OCI-LY3 (cell line): Measurements from ENCODE around the gene RAB3GAP2.
A peak's percentile ranks its signal among the peaks of the same experiment; 100 is the strongest.

Source experiments
- H2AFZ ChIP-seq: fragments of 200-600, 300-600 bp; shearing (Covaris generic); 2 replicates; pipeline ENCODE4 v1.6.0; 2014; ENCODE audit warnings: antibody characterized with exemption, low read depth, low read length
- H3K27ac ChIP-seq: fragments of 200-600, 300-600 bp; sonication (generic); 2 replicates; pipeline ENCODE4 v1.5.1; 2014; ENCODE audit warnings: mild to moderate bottlenecking, low read length, moderate library complexity, mixed read lengths
- H3K27me3 ChIP-seq: fragments of 200-600, 300-600 bp; sonication (generic); 2 replicates; pipeline ENCODE4 v1.6.1; 2014; ENCODE audit warnings: low read depth, low read length, mixed read lengths
- H3K36me3 ChIP-seq: fragments of 200-600, 300-600 bp; sonication (generic); replicated peaks from 2 replicates; pipeline ENCODE3; 2014; ENCODE audit warnings: low read depth, low read length, mixed read lengths
- H3K4me1 ChIP-seq: fragments of 300-600, 200-600 bp; sonication (generic); 2 replicates; pipeline ENCODE4 v1.6.1; 2014; ENCODE audit warnings: low read length, mixed read lengths
- H3K4me2 ChIP-seq: fragments of 200-600, 300-600 bp; sonication (generic); 2 replicates; pipeline ENCODE4 v1.6.1; 2014; ENCODE audit warnings: low read length, mixed read lengths
- H3K4me3 ChIP-seq: fragments of 300-600, 200-600 bp; sonication (generic); 2 replicates; pipeline ENCODE4 v1.5.1; 2014; ENCODE audit warnings: antibody characterized with exemption, mild to moderate bottlenecking, low read length, moderate library complexity
- H3K79me2 ChIP-seq: fragments of 300-600, 200-600 bp; shearing (Covaris generic); 2 replicates; pipeline ENCODE4 v1.6.1; 2014; ENCODE audit warnings: mild to moderate bottlenecking, low read length, mixed read lengths
- H3K9ac ChIP-seq: fragments of 300-600, 200-600 bp; shearing (Covaris generic); 2 replicates; pipeline ENCODE4 v1.6.0; 2014; ENCODE audit warnings: mild to moderate bottlenecking, low read length, moderate library complexity
- H3K9me3 ChIP-seq: fragments of 200-600, 300-600 bp; shearing (Covaris generic); 2 replicates; pipeline ENCODE4 v1.6.1; 2014; ENCODE audit warnings: low read length, mixed read lengths; ENCODE audit not compliant: insufficient read depth
- H4K20me1 ChIP-seq: fragments of 200-600, 300-600 bp; sonication (generic); 2 replicates; pipeline ENCODE4 v1.6.1; 2016; ENCODE audit warnings: low read length, mixed read lengths; ENCODE audit not compliant: insufficient read depth
- CTCF ChIP-seq: fragments of 200-600, 300-600 bp; sonication (generic); IDR thresholded peaks from 2 replicates; pipeline ENCODE4 v1.5.1; 2014; ENCODE audit warnings: antibody characterized with exemption, low read length, low read depth
- EZH2phosphoT487 ChIP-seq: fragments of 200-600 bp; shearing (Covaris generic); IDR thresholded peaks from 2 replicates; pipeline ENCODE4 v1.6.1; 2018; ENCODE audit warnings: antibody characterized with exemption, mixed run types, low read depth

Gene RAB3GAP2

GRCh38 chr1:220198186-220199005 lies 73.9 kb downstream of the RAB3GAP2 start:
- no peak overlapping the region for H2AFZ ChIP-seq
- peaks cover 58% of the 10 kb centered on the region for H3K36me3 ChIP-seq
- H3K79me2 ChIP-seq: no peaks in the 10 kb centered on the region
- H3K27me3 ChIP-seq: no peaks in the 10 kb centered on the region
- H4K20me1 ChIP-seq: no peaks in the 10 kb centered on the region
- no peak overlapping the region for H3K27ac ChIP-seq
- H3K4me3 ChIP-seq: no peak overlapping the region
- no peak overlapping the region for H3K9ac ChIP-seq
- H3K4me1 ChIP-seq: no peaks in the 10 kb centered on the region
- TF ChIP-seq EZH2phosphoT487: no peak
- TF ChIP-seq CTCF: no peak
- no peaks in the 10 kb centered on the region for H3K9me3 ChIP-seq
- no peak overlapping the region for H3K4me2 ChIP-seq

- Histone ChIP-seq H2AFZ (no peak overlapping the region), H4K20me1 (no peaks in the 10 kb centered on the region), H3K9ac (no peak overlapping the region), H3K79me2 (no peaks in the 10 kb centered on the region), H3K9me3 (no peaks in the 10 kb centered on the region), H3K4me2 (no peak overlapping the region), H3K4me1 (no peaks in the 10 kb centered on the region), H3K4me3 (no peak overlapping the region), H3K36me3 (peaks cover 65% of the 10 kb centered on the region), H3K27ac (no peak overlapping the region), H3K27me3 (no peaks in the 10 kb centered on the region)
- TF ChIP-seq CTCF (no peak), EZH2phosphoT487 (no peak)
Observed at GRCh38 chr1:220195701-220196100, 76.6 kb downstream of the RAB3GAP2 start.

- H3K79me2 ChIP-seq: no peaks in the 10 kb centered on the region
- H3K36me3 ChIP-seq: peaks cover 66% of the 10 kb centered on the region
- no peaks in the 10 kb centered on the region for H3K27me3 ChIP-seq
- no peaks in the 10 kb centered on the region for H4K20me1 ChIP-seq
- no peak overlapping the region for H3K4me3 ChIP-seq
- no peak overlapping the region for H3K27ac ChIP-seq
- no peaks in the 10 kb centered on the region for H3K4me1 ChIP-seq
- no peak overlapping the region for H2AFZ ChIP-seq
- H3K4me2 ChIP-seq: no peak overlapping the region
- H3K9ac ChIP-seq: no peak overlapping the region
- no peaks in the 10 kb centered on the region for H3K9me3 ChIP-seq
- TF ChIP-seq CTCF (peak; percentile 62), EZH2phosphoT487 (no peak)
Observed at GRCh38 chr1:220189750-220190347, 82.4 kb downstream of the RAB3GAP2 start.

- H3K79me2 ChIP-seq: no peaks in the 10 kb centered on the region
- H3K36me3 ChIP-seq: peaks cover 60% of the 10 kb centered on the region
Observed at GRCh38 chr1:220188538-220188937, 83.7 kb downstream of the RAB3GAP2 start.

More at GRCh38 chr1:220188538-220188937, 83.7 kb downstream of the RAB3GAP2 start:
- no peak overlapping the region for H2AFZ ChIP-seq
- H3K27ac ChIP-seq: no peak overlapping the region
- no peak overlapping the region for H3K9ac ChIP-seq
- H3K4me1 ChIP-seq: no peaks in the 10 kb centered on the region
- H3K4me3 ChIP-seq: no peak overlapping the region
- H3K27me3 ChIP-seq: no peaks in the 10 kb centered on the region
- TF ChIP-seq EZH2phosphoT487 (no peak), CTCF (no peak)
- H3K9me3 ChIP-seq: no peaks in the 10 kb centered on the region
- H4K20me1 ChIP-seq: no peaks in the 10 kb centered on the region
- no peak overlapping the region for H3K4me2 ChIP-seq
